Effector memory CD4-positive, alpha-beta T cell (primary cell): Measurements from ENCODE around the gene IL10RA.
A peak's percentile ranks its signal among the peaks of the same experiment; 100 is the strongest.

ENCODE experiments used
- DNase-seq, 3 donors: peaks; one replicate each; pipeline ENCODE4 v3.0.0-alpha.2; 2020
- H3K27ac ChIP-seq: 2 replicates; pipeline ENCODE4 v1.7.0; 2013; ENCODE audit warnings: mild to moderate bottlenecking, low read length, moderate library complexity; ENCODE audit not compliant: insufficient read depth, poor library complexity, severe bottlenecking
- H3K27me3 ChIP-seq: replicated peaks from 2 replicates; pipeline ENCODE4 v1.7.0; 2013; ENCODE audit warnings: mild to moderate bottlenecking, low read length; ENCODE audit not compliant: insufficient read depth, control insufficient read depth, poor library complexity, severe bottlenecking
- H3K36me3 ChIP-seq: 2 replicates; pipeline ENCODE4 v1.7.0; 2013; ENCODE audit warnings: mild to moderate bottlenecking, low read length, moderate library complexity; ENCODE audit not compliant: control insufficient read depth, insufficient read depth
- H3K4me1 ChIP-seq: 2 replicates; pipeline ENCODE4 v1.7.0; 2013; ENCODE audit warnings: low read length, mild to moderate bottlenecking; ENCODE audit not compliant: control insufficient read depth, insufficient read depth, poor library complexity, severe bottlenecking
- H3K4me3 ChIP-seq: 2 replicates; pipeline ENCODE4 v1.7.0; 2013; ENCODE audit warnings: low read length, low read depth, mild to moderate bottlenecking; ENCODE audit not compliant: insufficient read depth, poor library complexity, severe bottlenecking
- H3K9me3 ChIP-seq: 2 replicates; pipeline ENCODE4 v1.7.0; 2013; ENCODE audit warnings: mild to moderate bottlenecking, low read length, moderate library complexity; ENCODE audit not compliant: control insufficient read depth

Gene IL10RA

DNA sequence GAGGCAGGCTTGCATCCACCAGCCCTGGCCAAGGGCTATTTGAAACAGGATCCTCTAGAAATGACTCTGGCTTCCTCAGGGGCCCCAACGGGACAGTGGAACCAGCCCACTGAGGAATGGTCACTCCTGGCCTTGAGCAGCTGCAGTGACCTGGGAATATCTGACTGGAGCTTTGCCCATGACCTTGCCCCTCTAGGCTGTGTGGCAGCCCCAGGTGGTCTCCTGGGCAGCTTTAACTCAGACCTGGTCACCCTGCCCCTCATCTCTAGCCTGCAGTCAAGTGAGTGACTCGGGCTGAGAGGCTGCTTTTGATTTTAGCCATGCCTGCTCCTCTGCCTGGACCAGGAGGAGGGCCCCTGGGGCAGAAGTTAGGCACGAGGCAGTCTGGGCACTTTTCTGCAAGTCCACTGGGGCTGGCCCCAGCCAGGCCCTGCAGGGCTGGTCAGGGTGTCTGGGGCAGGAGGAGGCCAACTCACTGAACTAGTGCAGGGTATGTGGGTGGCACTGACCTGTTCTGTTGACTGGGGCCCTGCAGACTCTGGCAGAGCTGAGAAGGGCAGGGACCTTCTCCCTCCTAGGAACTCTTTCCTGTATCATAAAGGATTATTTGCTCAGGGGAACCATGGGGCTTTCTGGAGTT lies 13.3 kb downstream of the IL10RA start:
- no peaks in the 10 kb centered on the region for H3K9me3 ChIP-seq
- H3K36me3 ChIP-seq: peaks cover 60% of the 10 kb centered on the region
- no peak overlapping the region for H3K4me3 ChIP-seq
- H3K27me3 ChIP-seq: no peaks in the 10 kb centered on the region
- DNase-seq: no peak
- peak overlapping the region; percentile 43 for H3K27ac ChIP-seq
- peaks cover 84% of the 10 kb centered on the region for H3K4me1 ChIP-seq

DNA sequence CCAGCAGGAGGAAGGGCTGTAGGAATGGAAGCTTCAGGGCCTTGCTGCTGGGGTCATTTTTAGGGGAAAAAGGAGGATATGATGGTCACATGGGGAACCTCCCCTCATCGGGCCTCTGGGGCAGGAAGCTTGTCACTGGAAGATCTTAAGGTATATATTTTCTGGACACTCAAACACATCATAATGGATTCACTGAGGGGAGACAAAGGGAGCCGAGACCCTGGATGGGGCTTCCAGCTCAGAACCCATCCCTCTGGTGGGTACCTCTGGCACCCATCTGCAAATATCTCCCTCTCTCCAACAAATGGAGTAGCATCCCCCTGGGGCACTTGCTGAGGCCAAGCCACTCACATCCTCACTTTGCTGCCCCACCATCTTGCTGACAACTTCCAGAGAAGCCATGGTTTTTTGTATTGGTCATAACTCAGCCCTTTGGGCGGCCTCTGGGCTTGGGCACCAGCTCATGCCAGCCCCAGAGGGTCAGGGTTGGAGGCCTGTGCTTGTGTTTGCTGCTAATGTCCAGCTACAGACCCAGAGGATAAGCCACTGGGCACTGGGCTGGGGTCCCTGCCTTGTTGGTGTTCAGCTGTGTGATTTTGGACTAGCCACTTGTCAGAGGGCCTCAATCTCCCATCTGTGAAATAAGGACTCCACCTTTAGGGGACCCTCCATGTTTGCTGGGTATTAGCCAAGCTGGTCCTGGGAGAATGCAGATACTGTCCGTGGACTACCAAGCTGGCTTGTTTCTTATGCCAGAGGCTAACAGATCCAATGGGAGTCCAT lies 14.1 kb downstream of the IL10RA start:
- Histone ChIP-seq H3K27ac (peak overlapping the region; percentile 74), H3K27me3 (no peaks in the 10 kb centered on the region), H3K36me3 (peaks cover 52% of the 10 kb centered on the region), H3K4me3 (no peak overlapping the region), H3K4me1 (peaks cover 84% of the 10 kb centered on the region), H3K9me3 (no peaks in the 10 kb centered on the region)
- no peak for DNase-seq

DNA sequence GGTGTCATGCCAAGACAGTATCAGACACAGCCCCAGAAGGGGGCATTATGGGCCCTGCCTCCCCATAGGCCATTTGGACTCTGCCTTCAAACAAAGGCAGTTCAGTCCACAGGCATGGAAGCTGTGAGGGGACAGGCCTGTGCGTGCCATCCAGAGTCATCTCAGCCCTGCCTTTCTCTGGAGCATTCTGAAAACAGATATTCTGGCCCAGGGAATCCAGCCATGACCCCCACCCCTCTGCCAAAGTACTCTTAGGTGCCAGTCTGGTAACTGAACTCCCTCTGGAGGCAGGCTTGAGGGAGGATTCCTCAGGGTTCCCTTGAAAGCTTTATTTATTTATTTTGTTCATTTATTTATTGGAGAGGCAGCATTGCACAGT lies 14.6 kb downstream of the IL10RA start:
- no peak for DNase-seq
- H3K4me3 ChIP-seq: no peak overlapping the region
- H3K27ac ChIP-seq: peak overlapping the region; percentile 74
- H3K36me3 ChIP-seq: peaks cover 46% of the 10 kb centered on the region
- H3K27me3 ChIP-seq: no peaks in the 10 kb centered on the region
- peaks cover 84% of the 10 kb centered on the region for H3K4me1 ChIP-seq
- H3K9me3 ChIP-seq: no peaks in the 10 kb centered on the region

GRCh38 chr11:118001494-118001971 lies 15.3 kb downstream of the IL10RA start:
- peak overlapping the region; percentile 74 for H3K27ac ChIP-seq
- no peak overlapping the region for H3K4me3 ChIP-seq
- H3K36me3 ChIP-seq: peaks cover 39% of the 10 kb centered on the region
- H3K4me1 ChIP-seq: peaks cover 83% of the 10 kb centered on the region
- DNase-seq: no peak
- H3K9me3 ChIP-seq: no peaks in the 10 kb centered on the region
- no peaks in the 10 kb centered on the region for H3K27me3 ChIP-seq

GRCh38 chr11:118002010-118002540 lies 15.9 kb downstream of the IL10RA start:
- no peak for DNase-seq
- peaks cover 34% of the 10 kb centered on the region for H3K36me3 ChIP-seq
- no peaks in the 10 kb centered on the region for H3K27me3 ChIP-seq
- H3K27ac ChIP-seq: peak overlapping the region; percentile 74
- no peaks in the 10 kb centered on the region for H3K9me3 ChIP-seq
- H3K4me1 ChIP-seq: peaks cover 87% of the 10 kb centered on the region
- peak overlapping the region; percentile 27 for H3K4me3 ChIP-seq

DNA sequence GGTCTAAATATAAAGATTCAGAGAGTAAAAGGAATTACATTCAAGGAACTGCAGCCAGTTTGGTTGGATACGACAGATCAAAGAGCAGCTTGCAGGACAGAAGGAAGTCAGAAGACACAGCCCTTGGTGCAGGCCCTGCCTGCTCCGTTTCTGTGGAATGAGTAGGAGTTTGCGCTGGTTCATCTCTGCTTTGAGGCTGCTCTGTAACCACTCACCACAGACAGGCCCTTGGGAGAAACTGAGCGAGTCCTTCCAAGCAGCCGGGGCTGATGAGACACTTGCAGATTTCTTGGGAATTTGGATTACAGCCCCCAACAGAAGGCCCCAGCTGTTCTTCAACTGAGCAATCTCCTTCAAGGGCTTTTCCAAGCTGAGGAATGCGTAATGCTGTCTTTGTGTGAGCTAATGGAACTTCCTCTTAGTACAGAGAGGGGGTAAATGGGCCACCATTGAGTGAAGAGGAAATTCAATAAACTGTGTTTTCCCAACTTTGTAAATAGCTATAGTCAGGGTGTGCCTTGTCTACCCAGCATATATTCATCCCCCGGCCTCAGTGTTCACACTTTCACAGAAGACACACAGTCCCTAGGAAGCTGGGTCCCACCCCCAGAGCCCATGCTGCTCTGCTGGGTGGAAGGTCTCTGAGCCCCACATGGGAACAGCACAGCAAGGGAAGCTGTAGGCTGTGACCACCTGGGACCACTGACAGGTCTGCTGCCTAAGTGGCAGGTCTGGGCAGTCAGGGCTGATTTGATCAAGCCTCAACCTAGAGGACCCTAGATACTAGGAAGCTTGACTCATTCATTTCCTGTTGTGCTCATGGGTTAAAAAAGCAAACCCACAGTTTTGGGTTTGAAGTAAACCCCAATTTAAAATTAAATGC lies 16.6 kb downstream of the IL10RA start:
- H3K4me3 ChIP-seq: peak overlapping the region; percentile 27
- peaks cover 93% of the 10 kb centered on the region for H3K4me1 ChIP-seq
- peak in 1 of 3 donors; percentile 23 for DNase-seq
- H3K27me3 ChIP-seq: no peaks in the 10 kb centered on the region
- H3K27ac ChIP-seq: peak overlapping the region; percentile 74
- peaks cover 27% of the 10 kb centered on the region for H3K36me3 ChIP-seq
- H3K9me3 ChIP-seq: no peaks in the 10 kb centered on the region

DNA sequence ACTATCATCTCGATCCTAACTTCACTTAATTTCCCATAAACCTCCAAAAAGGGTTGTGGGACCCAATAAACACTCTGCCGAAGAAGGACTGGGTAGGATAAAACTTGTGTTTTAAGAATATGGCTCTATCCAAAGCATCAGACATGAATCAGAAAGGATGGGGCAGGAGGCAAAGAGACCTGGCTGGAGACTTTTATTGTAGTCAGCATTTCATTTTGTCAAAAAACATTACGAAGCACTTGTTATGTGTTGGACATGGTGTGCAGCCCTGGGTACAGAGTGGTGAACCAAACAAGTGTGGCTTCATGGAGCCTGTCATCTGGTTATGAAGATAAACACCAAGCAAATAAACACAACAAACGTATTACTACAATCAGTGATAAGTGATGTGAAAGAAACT lies 17.3 kb downstream of the IL10RA start:
- Histone ChIP-seq H3K36me3 (peaks cover 21% of the 10 kb centered on the region), H3K4me1 (peaks cover 98% of the 10 kb centered on the region), H3K27me3 (no peaks in the 10 kb centered on the region), H3K9me3 (no peaks in the 10 kb centered on the region), H3K27ac (peak overlapping the region; percentile 74), H3K4me3 (no peak overlapping the region)
- DNase-seq: no peak

DNA sequence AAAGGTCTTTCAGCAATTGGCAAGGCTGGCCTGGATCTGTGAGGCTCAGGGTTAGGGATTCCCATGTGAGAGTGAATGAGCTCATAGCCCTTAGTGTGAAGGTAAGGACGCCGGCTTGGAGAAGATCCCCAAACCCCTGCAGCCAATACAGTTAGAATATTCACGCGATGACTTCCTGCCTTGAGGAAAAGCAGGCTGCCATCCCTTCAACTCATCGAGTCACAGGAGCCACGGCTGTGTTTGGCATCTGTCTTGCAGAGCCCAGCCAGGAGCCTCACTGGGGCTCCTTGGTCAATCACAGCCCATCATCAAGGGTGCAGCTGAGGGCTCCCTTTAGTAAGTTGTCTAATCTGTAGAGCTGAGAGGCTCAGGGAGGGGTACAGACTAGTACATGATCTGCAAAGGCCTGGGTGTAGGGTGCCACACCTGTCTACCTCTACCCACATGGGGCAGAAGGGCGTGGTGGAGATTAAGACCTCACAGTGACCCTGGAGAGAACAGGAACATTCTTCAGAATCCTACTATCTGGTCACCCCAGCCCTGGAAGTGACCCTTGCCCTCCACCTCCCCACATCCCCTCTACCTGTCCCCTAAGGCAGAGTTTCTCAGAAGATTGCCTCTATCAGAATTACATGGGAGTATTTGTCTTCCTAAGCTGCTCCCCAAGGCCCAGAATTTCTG lies 18.5 kb downstream of the IL10RA start:
- Histone ChIP-seq H3K4me1 (peaks cover 98% of the 10 kb centered on the region), H3K4me3 (no peak overlapping the region), H3K9me3 (no peaks in the 10 kb centered on the region), H3K27ac (peak overlapping the region; percentile 74), H3K27me3 (no peaks in the 10 kb centered on the region), H3K36me3 (peaks cover 9% of the 10 kb centered on the region)
- no peak for DNase-seq
